ENCODE data around the gene KCNAB1.

DNA sequence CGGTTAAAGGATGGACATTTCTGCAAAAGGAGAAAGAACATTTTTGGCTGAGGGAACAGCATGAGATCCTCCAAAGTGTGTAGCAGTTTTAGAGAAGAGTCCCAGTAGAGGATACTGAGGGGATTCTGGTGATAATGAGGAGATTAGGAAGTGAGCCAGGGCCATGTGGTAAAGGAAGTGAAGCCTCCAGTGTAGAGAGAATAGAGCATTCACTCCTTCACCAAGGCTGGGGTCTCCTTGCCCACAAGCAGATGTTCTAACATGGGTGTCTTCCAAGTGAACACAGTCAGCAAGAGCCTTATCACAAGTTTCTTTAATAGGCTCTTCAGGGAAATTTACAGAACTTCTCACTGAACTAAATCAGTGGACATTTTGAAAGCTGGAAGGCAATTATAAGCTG lies 260.9 kb downstream of the KCNAB1 start:
- TF ChIP-seq, protein P1, sequence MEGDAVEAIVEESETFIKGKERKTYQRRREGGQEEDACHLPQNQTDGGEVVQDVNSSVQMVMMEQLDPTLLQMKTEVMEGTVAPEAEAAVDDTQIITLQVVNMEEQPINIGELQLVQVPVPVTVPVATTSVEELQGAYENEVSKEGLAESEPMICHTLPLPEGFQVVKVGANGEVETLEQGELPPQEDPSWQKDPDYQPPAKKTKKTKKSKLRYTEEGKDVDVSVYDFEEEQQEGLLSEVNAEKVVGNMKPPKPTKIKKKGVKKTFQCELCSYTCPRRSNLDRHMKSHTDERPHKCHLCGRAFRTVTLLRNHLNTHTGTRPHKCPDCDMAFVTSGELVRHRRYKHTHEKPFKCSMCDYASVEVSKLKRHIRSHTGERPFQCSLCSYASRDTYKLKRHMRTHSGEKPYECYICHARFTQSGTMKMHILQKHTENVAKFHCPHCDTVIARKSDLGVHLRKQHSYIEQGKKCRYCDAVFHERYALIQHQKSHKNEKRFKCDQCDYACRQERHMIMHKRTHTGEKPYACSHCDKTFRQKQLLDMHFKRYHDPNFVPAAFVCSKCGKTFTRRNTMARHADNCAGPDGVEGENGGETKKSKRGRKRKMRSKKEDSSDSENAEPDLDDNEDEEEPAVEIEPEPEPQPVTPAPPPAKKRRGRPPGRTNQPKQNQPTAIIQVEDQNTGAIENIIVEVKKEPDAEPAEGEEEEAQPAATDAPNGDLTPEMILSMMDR (IDR thresholded peaks at IDR 0.05): no peak
- no peak for TF ChIP-seq POLR2A (IDR thresholded peaks at IDR 0.05)

Measured in tibial nerve (tissue), 3 donors.